ENCODE data around the gene DECR2.
"Not testable (repeated sequence)": the region's sequence is repeated elsewhere in the genome, so short reads cannot be mapped to it uniquely, and the experiment has no call there.

Gene DECR2, protein sequence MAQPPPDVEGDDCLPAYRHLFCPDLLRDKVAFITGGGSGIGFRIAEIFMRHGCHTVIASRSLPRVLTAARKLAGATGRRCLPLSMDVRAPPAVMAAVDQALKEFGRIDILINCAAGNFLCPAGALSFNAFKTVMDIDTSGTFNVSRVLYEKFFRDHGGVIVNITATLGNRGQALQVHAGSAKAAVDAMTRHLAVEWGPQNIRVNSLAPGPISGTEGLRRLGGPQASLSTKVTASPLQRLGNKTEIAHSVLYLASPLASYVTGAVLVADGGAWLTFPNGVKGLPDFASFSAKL

DNA sequence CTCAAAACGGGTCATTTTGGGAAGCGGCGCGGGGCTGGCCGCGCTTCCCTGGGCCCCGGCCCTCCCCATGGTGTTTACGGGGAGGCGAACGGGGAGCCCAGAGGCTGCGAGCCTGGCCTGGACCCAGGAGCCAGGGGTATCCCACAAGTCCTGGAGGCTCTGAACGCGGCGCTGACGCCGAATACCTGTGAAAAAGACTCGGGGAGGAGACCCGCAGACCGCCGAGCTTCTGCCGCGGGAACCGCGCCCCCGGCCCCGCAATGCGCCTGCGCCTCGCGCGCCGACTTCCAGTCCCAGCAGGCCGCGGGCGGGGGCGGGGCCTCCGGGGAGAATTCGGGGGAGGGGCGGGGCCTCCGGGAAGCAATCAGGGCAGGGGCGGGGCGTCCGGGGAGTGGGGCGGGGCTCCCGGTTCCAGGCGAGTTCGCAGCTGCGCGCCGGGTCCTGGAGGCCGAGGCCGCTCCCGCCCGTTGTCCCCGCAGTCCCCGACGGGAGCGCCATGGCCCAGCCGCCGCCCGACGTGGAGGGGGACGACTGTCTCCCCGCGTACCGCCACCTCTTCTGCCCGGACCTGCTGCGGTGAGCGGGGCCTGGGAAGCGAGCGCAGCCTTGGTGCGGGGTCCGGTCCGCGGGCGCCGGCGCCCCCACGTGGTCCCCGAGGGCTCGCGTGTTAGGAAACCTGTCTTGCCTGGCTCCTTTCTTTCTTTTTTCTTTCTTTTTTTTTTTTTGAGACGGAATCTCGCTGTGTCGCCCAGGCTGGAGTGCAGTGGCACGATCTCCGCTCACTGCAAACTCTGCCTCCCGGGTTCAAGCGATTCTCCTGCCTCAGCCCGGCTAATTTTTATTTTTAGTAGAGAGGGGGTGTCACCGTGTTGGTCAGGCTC is at the start of gene DECR2:
TSS of gene DECR2 (plus strand) at position 418 of the 881 bp plus-strand sequence. CDS start at position 497, 79 bp downstream.
- peak; percentile 89 for DNase-seq

DNA sequence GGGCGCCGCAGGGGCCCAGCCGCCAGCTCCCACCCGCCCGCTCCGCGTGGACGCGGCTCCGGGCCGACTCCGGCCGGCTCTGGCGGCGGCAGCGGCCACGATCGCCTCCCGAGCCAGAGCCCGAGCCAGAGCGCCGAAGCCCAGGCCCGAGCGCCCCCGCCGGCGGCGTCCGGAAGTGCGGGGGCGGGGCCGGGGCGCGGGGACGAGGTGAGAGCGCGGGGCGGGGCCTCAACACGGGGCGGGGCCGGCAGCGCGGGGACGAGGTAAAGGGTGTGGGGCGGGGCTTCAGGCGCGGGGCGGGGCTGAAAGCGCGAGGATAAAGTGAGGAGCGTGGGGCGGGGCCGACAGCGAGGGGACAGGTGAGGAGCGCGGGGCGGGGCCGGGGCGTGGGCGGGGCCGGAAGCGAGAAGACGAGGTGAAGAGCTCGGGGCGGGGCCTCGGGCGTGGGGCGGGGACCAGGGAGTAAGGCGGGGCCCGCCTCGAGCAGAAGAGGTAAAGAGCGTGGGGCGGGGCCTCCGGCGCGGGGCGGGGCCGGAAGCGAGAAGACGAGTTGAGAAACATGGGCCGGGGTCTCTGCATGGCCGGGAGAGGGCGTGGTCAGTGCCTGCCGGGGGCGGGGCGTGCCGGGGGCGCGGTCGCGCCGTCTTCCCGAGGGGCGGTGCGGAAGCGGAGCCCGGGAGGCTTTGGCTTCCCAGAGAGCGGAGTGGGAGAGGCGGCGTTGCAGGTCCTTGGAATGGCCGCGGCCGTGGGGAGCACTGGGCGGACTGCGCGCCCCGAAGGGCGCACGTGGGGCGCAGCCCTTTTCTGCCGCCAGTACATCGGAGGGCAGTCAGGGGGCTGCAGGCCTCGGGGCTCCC is 48.9 kb upstream of the DECR2 start, which contains the start of gene AXIN1:
TSS of gene AXIN1 (minus strand) at position 177 of the 857 bp plus-strand sequence. CDS start 5,698 bp downstream, outside the sequence.
- DNase-seq: peak; percentile 96

DNA sequence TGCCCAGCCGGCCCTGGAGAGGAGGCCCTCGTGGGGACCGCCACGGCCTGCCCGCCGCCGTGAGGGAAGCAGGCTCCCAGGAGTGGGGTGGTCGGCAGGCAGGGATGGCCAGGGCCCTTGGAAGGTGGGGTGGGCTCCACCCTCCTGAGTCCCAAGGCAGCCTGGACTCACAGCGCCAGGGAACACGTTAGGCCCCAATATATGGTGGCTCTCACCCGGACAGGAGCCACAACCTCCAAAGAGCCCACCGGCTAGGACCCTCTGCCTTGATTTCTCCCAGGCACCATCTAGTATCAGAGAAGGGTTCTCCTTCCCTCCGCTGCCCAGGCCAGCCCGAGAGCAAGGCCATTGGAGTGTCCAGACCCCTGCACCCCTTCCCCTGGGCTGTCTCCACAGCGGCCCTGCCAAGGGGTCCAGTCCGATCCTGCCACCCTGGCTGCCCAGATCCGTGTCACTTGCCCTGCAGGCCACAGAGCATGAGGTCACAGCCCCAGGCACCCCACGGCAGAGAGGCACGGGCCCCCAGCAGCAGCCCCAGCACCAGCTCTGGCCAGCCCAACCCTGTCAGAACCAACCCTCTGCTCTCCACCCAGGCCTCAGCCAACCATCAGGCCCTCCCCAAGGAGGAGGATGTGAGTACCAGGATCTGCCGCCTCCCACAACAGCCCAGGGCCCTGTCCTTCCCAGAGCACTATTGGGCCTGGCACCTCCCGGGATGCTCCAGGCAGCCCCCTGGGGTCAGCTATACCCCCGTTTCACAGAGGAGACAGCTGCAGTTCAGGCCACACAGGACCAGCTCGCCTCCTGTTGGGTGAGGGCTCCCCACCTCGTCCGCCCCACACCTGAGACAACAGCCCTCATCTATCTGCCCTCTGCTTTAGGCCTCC is 48.0 kb upstream of the DECR2 start:
- no peak for DNase-seq

DNA sequence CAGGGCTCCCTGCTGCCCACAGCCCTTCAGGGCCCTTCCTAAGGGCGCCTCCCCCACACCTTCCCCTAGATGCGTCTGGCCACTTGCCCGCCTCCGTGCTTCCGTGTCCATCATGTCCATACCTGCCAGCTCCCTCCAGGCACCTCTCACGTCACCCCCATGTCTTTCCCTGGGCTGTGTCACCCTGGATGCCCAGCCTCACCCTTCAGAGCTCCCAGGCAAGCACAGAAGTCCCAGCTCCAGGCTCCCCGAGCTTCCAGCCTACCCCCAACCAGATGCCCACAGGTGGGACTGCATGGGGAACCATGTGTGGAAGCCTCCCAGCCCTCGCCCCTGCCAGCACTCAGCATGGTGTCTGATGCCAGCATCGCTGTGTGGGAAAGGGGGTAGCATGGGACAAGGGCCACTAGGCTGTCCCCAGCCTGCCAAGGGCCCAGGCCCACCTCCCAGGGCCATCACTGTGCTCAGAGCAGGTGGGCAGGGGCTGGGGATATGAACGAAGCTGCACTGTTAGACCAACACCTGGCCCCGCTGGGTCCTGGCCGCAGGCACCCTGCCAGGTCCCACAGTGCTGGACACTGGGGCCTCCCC is 47.3 kb upstream of the DECR2 start:
- DNase-seq: no peak

DNA sequence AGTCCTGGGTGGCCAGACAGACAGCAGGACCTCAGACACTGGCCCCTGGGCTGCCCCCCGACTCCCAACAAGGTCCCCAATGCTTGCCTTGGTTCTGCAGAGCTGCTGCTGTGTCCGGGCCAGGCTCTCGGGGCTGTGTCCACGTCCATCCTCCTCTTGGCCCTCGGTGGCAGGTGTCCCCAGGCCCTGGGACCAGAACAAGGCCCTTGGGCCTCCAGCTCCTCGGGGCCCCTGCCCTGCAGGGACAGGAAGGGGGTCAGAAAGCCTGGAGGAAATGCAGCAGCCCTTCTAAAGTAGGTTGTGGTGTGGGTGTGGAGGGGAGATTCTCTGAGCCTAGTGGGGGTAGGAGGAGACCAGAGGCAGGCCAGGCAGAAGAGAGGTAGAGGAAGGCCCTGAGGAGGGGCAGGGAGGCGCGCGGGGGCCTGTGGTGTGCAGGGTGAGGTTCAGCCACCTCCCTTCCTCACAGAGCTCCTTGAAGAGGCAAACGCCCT is 46.7 kb upstream of the DECR2 start:
- DNase-seq: no peak

DNA sequence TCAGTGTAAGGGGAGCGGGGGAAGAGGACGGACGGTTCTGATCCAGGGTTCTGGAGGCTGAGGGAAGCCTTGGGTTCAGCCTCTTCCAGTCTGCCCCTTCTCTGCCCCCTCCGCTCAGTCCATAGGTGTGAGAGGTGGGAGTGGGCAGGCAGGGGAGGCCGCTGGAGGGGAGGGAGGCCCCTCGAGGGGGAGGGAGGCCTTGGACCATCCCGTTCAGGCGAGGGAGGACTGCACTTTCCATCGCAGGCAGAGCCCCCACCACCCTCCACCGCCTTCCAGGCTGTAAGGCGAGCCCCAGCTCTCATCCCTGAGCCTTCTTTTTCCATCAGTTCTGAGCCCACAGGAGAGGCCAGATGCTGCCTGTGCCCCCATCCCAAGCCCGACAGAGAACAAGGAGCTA is 44.9 kb upstream of the DECR2 start:
- DNase-seq: no peak

DNA sequence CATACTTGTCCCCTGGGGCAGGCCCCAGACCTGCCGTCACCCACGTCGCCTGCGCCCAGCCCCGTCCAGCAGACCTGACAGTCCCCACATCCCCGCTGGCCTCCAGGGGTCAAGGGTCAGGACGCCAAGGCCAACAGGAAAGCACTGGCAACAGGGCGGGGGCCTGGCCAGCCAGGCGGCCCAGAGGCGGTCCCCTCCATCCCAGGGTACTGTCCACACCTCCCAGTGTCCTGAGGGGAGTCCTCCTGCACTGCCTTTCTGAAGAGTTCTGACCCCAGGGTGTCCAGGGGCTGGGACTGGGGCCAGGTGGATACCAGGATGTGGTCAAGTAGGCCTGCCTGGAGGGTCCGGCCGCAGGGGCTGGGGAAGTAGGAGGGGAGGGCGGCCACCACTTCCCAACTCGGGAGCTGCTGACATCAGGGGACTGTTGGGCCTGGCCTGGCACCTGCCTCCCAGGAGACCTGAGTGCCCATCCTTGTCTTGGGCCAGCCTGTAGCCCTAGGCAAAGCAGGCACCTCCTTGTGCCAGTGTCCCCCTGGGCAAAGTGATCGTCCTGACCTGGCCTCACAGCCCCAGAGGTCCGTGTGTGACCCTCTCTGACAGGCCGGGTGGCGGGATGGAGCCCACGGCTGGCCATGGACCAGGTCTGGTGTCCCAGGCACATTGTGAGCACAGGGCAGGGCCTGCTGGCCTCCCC is 42.5 kb upstream of the DECR2 start:
- DNase-seq: no peak

DNA sequence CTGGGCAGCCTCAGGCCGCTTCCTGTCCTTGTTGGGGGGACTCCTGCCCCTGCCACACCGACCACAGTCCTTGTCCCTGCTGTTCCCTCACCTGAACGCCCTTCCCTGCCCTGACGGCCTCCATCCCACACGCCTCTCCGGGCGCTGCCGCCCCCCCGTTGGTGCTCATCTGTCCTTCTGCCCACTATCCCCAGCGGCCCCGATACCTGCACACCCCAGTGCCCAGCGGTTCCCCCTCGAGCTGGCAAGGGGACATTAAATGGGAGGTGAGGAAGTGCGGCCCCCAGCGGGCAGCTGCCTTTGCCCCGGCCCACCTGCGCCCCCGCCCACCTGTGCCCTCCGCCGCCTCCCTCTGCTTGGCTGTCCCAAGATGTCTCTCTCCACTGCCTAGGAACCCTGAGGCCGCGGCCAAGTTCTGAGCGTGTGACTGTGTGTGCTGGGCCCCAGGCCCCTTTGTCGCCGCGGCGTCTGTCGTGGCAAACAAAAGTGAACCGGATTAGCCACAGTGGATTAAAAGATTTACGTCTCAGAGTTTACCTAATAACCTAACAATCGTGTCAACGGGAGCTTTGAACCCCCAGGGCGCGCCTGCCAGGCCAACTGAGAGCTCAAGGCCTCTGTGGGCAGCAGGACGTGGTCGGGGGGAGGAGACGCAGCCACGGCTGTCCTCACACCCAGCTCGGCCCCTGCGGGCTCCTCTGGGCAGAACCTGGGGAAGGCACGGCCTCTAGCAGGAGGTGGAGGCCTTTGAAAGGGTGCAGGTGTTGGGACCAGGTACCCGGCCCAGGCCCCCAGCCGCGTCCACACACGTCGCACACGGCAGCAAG is 41.6 kb upstream of the DECR2 start:
- DNase-seq: no peak

DNA sequence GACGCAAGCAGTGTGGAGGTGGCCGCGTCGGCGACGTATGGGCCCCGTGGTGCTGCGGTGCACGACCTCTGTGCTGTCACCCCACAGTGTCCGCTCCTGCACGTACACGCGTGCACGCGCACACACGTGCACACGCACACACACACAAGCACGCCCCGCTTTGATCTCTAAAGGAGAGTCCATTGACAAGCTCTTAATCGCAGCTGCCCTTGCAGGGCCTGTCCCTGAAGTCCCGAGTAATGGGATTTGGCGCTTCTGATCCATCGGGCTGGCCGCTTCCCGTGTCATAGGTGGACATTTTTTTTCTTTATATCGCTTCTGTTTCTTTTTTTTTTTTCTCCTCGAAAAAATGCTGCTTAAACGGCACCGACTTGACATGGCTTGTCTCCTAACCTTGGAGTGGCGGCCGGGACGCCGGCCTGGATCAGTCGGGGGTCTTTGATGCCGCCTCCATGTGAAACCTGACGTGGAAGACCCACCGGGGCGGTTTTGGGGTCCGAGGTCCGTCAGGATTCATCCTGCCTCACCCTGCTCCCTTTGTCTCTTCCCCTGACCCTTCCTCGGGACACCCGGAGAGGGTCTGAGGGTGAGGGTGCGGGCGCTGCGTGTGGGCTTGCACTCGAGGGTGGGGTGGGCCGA is 40.9 kb upstream of the DECR2 start:
- DNase-seq: no peak

DNA sequence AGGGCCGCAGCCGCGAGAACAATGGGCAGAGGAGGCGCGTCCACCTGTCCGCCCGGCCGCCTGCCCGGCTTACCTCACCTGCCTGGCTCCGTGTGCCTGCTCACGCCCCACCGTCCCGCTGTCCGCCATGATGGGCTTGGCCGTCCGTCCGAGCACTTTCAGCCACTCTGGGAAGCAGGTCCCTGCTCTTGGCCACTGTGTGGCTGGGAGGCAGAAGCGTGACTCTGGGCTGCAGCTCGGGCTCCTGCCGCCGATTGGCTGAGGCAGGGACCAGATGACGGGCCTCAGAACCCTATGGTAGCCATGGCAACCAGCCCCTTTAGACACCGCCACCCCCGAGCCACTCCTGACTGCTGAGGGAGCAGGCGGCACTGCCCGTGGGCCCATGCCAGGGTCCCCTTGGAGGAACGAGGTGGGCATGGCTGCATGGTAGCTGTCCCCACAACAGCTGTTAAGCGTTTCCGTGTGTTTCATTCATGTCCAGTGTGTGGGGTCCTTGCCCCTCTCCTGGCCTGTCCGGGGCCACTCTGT is 40.3 kb upstream of the DECR2 start:
- DNase-seq: no peak

DNA sequence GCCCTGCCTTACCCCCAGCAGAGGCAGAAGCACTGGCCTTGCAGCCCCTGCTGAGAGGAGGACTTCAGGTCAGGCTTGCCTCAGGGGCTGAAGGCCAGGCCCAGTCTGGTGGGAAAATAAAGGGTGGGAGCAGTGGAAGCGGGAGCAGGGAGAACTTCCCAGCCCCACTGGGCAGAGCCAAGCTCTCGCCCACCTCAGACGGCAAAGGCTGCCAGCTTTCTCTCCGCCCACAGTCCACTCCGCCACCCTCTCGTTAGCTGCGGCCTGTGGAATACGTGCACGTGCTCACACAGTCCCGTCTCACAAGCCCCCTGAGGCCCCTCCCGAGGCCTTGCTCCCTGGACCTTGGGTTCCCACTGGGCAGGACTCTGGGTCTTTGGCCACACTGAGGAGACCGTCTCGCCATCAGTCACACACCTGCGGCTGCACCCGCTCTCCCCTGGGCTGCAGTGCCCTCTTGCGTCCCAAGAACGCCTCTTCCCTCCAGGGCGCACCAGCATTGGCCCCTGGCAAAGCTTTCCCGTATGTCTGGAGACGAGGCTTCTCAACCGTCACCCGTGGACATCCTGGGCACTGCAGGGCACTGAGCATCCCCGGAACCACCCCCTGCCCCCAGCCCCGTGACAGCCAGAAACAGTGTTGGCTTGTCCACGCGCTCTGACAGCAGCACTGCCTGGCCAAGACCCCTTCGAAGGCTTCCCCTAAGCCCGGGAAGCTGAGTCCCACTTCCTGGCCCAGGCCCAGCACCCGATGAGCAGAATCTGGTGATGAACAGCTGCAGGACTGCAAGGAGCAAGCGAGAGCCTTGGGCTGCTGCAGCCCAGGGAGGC is 39.6 kb upstream of the DECR2 start:
- DNase-seq: peak; percentile 81

DNA sequence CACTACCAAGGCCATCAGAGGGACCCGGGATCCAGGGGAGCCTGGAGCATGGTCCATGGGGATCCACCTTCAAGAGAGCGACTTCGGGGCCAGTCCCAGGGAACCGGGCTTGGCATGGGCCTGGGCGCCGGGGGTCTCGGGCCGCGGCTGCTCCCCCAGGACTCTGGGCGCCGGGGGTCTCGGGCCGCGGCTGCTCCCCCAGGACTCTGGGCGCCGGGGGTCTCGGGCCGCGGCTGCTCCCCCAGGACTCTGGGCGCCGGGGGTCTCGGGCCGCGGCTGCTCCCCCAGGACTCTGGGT is 39.0 kb upstream of the DECR2 start:
- not testable (repeated sequence) for DNase-seq

DNA sequence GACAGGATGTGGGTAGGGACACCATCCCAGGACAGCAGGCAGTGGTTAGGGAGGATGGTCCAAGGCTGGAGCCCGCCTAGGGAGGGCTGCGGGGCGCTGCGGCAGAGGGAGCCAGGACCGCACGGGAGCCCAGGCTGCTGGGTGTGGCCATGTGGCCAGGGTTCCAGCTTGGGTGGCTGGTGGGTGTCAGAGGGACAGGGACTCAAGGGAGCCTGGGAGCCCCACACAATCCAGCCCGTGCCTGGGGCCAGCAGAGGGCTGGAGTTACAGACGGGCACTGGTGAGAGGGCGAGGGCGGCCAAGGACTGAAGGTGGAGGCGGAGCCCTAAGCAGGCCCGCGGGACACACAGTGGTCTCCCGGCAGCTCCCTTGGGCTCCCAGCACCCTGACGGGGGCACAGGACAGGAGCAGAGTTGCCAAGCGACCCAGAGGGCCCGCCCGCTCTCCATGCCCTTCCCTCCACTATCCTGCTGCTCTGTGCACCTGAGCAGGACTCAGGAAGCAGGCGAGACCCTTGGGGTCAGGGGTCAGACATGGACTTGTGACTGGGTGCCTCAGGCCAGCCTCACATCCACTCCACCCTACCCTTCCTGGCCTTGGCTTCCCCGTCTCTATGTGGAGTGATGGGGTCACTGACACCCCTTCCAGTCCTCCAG is 38.4 kb upstream of the DECR2 start:
- no peak for DNase-seq

DNA sequence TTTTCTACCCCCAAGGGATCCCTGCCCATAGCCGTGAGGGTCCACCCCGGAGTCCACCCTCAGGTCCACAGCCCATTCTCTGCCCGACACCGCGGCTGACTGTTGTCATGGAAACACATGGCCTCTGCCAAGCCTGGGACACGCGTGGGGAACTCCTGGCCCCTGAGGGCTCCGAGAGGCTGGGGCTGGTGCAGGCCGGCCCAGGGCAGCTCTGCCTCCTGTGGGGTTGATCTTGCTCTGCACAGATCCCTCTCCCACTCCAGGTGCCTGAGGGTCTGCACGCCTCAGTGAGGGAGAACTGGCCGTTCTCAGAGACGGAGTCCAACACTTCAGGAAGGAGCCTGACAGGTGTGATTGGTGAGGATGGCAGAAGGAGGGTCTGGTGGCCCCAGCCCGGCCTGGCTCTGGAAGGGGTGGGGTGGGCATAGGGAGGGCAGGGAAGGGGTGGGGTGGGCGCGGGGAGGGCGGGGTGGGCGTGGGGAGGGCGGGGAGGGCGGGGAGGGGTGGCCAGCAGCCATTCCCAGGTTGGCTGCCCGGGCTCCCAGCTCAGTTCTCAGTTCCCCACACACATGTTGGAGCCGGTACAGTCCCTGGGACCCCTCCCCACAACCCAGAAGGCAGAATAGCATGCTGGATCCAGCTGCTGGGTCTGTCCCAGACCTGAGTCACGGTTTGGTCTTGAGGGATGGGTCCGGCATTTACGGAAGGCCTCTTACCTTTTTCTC is 37.8 kb upstream of the DECR2 start:
- no peak for DNase-seq

DNA sequence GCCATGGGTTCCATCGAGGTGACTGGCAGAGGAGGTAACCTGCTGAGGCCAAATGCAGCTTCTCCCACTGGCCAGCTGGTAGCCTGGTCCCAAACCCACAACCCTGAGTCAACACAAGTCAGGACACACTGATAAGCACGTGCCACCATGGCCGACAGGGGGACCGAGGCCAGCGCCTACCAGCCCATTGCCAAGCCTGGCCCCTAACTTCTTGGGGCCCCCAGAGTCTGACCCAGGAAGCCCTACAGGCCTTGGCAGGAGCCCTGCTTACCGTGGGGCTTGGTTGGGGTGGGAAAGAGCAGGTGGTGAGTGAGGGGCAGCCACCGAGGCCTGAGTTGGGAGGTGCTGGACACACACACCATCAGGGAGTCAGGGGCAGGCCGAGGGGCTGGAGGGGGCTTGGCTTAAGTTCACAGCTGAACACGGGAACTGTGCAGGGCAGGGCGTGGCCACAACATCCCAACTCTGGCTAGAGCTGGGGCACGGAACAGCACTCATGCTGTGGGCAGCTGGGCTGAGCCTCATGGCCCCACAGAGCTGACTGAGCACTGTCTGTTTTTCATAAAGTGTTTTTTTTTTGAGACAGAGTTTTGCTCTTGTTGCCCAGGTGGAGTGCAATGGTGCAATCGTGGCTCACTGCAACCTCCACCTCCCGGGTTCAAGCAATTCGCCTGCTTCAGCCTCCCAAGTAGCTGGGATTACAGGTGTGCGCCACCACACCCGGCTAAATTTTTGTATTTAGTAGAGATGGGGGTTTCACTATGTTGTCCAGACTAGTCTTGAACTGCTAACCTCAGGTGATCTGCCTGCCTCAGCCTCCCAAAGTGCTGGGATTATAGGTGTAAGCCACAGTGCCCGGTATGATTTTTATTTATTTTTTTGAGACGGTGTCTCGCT is 36.8 kb upstream of the DECR2 start:
- no peak for DNase-seq

DNA sequence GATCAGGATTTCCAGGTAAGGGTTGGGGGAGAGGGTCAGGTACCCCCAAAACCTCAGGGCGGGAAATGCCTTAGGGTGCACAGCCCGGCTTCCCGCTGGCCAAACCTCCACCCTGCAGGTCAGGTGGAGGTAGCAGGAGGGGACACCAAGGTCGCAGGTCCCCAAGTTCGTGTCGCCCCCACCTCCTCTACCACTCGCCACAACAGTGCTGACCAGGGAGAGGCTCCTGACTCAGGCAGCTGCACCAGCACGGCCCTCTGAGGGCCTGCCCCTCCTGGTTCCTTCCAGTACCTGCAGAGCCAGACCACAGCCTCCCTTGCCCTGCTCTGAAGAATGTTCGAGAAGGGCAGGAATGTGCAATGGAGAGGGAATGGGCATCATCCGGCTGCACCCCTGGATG is 35.2 kb upstream of the DECR2 start:
- DNase-seq: no peak

Data from EL (cell line).